ENCODE measurements around the gene CTNNBL1.
"Not testable (repeated sequence)": the region's sequence is repeated elsewhere in the genome, so short reads cannot be mapped to it uniquely, and the experiment has no call there.

GRCh38 chr20:37856034-37856433, 162.2 kb downstream of the CTNNBL1 start:
- not testable (repeated sequence) for TF ChIP-seq GABPB1 (CRISPR knock-in tag; IDR thresholded peaks at IDR 0.05); MAX (CRISPR knock-in tag; IDR thresholded peaks at IDR 0.05); NR1H2 (CRISPR knock-in tag; IDR thresholded peaks at IDR 0.05); FOXK1 (CRISPR knock-in tag; IDR thresholded peaks at IDR 0.05); ZNF121 (CRISPR knock-in tag; IDR thresholded peaks at IDR 0.05); CTCF (IDR thresholded peaks at IDR 0.05); NFYB (CRISPR knock-in tag; conservative IDR thresholded peaks at IDR 0.05; ENCODE audit: low read depth); TEAD4 (CRISPR knock-in tag; IDR thresholded peaks at IDR 0.05); NR3C1 (CRISPR knock-in tag; conservative IDR thresholded peaks at IDR 0.05; ENCODE audit: low read depth); IRF2 (CRISPR knock-in tag; IDR thresholded peaks at IDR 0.05; ENCODE audit: borderline replicate concordance, low read depth); ZNF138 (CRISPR knock-in tag; conservative IDR thresholded peaks at IDR 0.05)
